Adrenal gland (tissue), 12 donors: ENCODE measurements around the gene LLGL1. TPM values are rescaled to one million over a fixed set of nuclear protein-coding genes. Genes with fewer than 3 reads are reported as not detected.

Experiments used
- DNase-seq, 7 donors: peaks; one replicate each; pipeline ENCODE4 v3.0.0-alpha.2; 2019 to 2020
- H3K27ac ChIP-seq, 5 donors: fragments of 200-600 bp; sonication (generic) in 4 of 5; 1 replicate in 3 of 5; 2 replicates in 2 of 5; pipeline versions ENCODE4 v1.5.1 to v1.8.0; 2016 to 2020; ENCODE audit warnings: mild to moderate bottlenecking in 1 of 5
- H3K27me3 ChIP-seq: fragments of 200-600 bp; 2 replicates; pipeline ENCODE4 v1.8.0; 2021
- H3K36me3 ChIP-seq, 2 donors: fragments of 200-600 bp; replicated peaks in 1 of 2; 1 replicate in 1 of 2; 2 replicates in 1 of 2; pipeline versions ENCODE4 v1.5.1 to v1.8.0; 2018 to 2022
- H3K4me1 ChIP-seq, 2 donors: fragments of 200-600 bp; replicated peaks in 1 of 2; 1 replicate in 1 of 2; 2 replicates in 1 of 2; pipeline versions ENCODE4 v1.5.1 to v1.8.0; 2018 to 2021
- H3K4me3 ChIP-seq, 4 donors: fragments of 200-600 bp; sonication (generic) in 3 of 4; one replicate each; pipeline ENCODE4 v1.5.1; 2016 to 2018
- H3K9me3 ChIP-seq, 3 donors: fragments of 200-600 bp; sonication (generic) in 1 of 3; replicated peaks in 1 of 3; 1 replicate in 2 of 3; 2 replicates in 1 of 3; pipeline versions ENCODE4 v1.5.1 to v1.8.0; 2016 to 2021
- POLR2A ChIP-seq, 2 donors: fragments of 450-650 bp; IDR thresholded peaks; one replicate each; pipeline ENCODE4 v1.6.1; 2017; ENCODE audit warnings: antibody characterized with exemption in 2 of 2, mild to moderate bottlenecking in 2 of 2, moderate library complexity in 1 of 2
- WGBS, 4 donors: extraction: QIAGEN DNeasy Blood & Tissue Kit in 2 of 4; methylation state at CpG; one replicate each; pipeline versions ENCODE4 v1.1.5 to v1.1.7; 2013 to 2017; 5-methylcytosine and 5-hydroxymethylcytosine counted together
- intact Hi-C, 2 donors: fragments of 100-400 bp; cut with DNase I; formaldehyde crosslinking; loops; one replicate each; pipeline versions ENCODE4 v1.14.1 to v1.15.0; 2022 to 2023
- polyA plus RNA-seq, 3 donors: library from polyadenylated mRNA; stranded (reverse); fragments of 200-250 nt in 2 of 3; fragments of 350-450 nt in 1 of 3; fragmentation: Illumina TruSeq in 1 of 3; extraction: RNeasy Lipid Tissue Mini Kit (QIAGEN cat#74804) in 1 of 3; gene quantifications; one replicate each; pipeline ENCODE4 v1.2.3, GENCODE V29; 2013 to 2014
- total RNA-seq, 9 donors: library from RNA; depleted of rRNA in 4 of 9; stranded (reverse); fragments of >200 nt in 4 of 9; fragments of 120-200 nt in 1 of 9; fragmentation: NEBNext Ultra II Directional in 1 of 9; extraction: Animal tissue kit (Norgen Biotek cat#: 25700) in 1 of 9; gene quantifications; one replicate each; pipeline versions ENCODE4 v1.1.0 to v1.2.4, GENCODE V29; 2013 to 2023
- TF ChIP-seq, protein P1 (sequence below), 6 experiments: fragments of 450-650 bp in 4 of 6; fragments of 200-600 bp in 2 of 6; sonication (generic) in 1 of 6; IDR thresholded peaks; 1 replicate in 5 of 6; 2 replicates in 1 of 6; pipeline versions ENCODE4 v1.5.1 to v1.8.0; 2016 to 2021; ENCODE audit warnings: antibody characterized with exemption in 6 of 6, mild to moderate bottlenecking in 2 of 6, moderate library complexity in 1 of 6
- donor health status: healthy with polysubstance abuse.
- donor health status: Bipolar disorder and iron deficiency.
- donor health status: DM: yes; HTN: yes; CAD: no.
- donor health status: DM: no; HTN: no; CAD: no.
- donor health status: DM: no; HTN: no; CAD: no.
- donor health status: DM: yes; HTN: yes; CAD: no.

The LLGL1 gene
- total and polyA plus RNA-seq, 12 donors: 4.1 to 65.1 (median 36.5) TPM

DNA sequence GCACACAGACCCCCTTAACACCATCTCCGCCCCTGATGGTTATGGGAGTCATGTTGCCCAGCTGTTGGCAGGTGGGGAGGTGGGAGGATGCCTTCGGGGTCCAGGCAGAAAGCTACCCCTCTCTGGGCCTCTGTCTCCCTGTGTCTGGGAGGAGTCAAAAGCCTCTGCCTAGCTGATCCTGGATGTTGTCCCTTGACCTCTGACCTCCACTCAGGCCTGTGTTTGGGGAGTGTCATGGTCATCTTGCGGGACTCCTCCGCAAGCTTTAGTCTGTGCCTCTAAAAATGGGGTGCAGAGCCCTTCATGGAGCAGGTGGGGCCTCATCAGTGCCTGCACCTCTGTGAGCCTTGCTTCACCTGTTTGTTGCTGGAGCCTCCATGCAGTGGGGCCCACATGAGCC is 3.8 kb downstream of the LLGL1 start:
- intact Hi-C loops: no loop called here
- no peak overlapping the region for H3K4me3 ChIP-seq
- H3K4me1 ChIP-seq: peaks cover 12 to 13% of the 10 kb centered on the region in 2 donors
- TF ChIP-seq, protein P1, sequence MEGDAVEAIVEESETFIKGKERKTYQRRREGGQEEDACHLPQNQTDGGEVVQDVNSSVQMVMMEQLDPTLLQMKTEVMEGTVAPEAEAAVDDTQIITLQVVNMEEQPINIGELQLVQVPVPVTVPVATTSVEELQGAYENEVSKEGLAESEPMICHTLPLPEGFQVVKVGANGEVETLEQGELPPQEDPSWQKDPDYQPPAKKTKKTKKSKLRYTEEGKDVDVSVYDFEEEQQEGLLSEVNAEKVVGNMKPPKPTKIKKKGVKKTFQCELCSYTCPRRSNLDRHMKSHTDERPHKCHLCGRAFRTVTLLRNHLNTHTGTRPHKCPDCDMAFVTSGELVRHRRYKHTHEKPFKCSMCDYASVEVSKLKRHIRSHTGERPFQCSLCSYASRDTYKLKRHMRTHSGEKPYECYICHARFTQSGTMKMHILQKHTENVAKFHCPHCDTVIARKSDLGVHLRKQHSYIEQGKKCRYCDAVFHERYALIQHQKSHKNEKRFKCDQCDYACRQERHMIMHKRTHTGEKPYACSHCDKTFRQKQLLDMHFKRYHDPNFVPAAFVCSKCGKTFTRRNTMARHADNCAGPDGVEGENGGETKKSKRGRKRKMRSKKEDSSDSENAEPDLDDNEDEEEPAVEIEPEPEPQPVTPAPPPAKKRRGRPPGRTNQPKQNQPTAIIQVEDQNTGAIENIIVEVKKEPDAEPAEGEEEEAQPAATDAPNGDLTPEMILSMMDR (IDR thresholded peaks at IDR 0.05): no peak
- TF ChIP-seq POLR2A (IDR thresholded peaks at IDR 0.05): no peak
- no peaks in the 10 kb centered on the region for H3K27me3 ChIP-seq
- no peak for DNase-seq
- H3K36me3 ChIP-seq: peaks cover 0 to 6% of the 10 kb centered on the region in 2 donors
- no peaks in the 10 kb centered on the region for H3K9me3 ChIP-seq
- no peak overlapping the region for H3K27ac ChIP-seq
- 46 to 76% (median 66%) methylated on average over 2 to 4 of the region's 4 CpGs for WGBS, 4 donors

DNA sequence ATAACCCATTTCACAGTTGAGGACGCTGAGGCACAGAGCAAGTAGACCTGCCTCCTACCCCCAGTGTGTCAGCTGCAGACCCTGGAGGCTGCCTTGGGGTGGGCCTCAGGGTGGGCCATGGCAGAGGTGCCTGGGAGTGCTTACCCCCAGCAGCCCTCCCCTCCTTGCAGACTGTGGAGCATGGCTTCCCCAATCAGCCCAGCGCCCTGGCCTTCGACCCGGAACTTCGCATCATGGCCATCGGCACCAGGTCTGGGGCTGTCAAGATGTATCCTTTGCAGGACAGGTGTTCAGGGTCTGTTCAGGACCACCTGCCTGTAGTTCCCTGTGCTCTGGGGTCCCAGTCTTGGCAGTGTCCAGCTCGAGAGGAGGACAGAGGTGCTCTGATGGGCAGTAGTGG is 4.3 kb downstream of the LLGL1 start:
- H3K4me3 ChIP-seq: no peak overlapping the region
- H3K4me1 ChIP-seq: peaks cover 11 to 13% of the 10 kb centered on the region in 2 donors
- no peak overlapping the region for H3K27ac ChIP-seq
- no peak for TF ChIP-seq POLR2A (IDR thresholded peaks at IDR 0.05)
- TF ChIP-seq, protein P1 (IDR thresholded peaks at IDR 0.05): no peak
- no peaks in the 10 kb centered on the region for H3K9me3 ChIP-seq
- 92 to 100% (median 94%) methylated on average over 2 to 7 of the region's 7 CpGs for WGBS, 4 donors
- no peak for DNase-seq
- no peaks in the 10 kb centered on the region for H3K27me3 ChIP-seq
- intact Hi-C loops: no loop called here
- H3K36me3 ChIP-seq: peaks cover 0 to 11% of the 10 kb centered on the region in 2 donors

DNA sequence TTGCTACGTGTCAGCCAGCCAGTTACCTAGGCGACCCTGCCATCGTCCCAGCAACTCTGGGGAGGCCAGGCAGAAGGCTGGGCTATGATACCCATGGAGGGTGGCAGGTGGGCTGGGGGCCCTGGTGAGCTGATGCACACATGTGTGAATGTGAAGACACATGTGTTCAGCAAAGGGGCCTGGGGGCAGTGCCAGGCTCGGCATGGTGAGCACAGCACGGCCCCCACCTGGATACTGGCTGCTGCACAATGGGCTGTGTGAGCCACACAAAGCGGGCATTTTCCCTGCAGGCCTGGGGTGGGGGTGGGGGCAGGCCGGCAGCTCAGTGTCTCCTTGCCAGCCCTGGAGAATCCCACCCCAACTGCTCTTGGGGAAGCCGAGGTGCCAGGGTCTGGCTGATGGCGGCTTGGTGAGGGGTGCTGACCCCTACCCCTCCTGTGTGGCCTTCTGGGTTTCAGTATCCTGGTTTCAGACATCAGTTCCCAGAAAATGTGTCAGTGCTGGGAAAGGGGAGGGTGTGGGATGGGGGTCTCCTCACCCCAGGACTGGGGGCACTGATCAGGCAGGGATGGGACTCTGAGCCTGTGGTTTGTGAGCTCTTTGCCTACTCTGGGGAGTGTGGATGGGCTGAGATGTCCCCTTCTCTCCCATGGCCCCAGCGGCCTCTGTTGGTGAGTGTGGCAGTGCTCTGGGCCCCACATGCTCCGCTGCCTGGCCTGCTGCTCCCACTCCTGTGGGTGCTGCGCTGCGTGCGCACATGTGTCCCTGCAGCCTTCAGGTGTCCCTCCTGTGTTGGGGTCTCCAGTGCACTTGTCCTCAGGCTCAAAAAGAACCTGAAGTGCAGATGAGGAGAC is 5.1 kb downstream of the LLGL1 start:
- H3K27ac ChIP-seq: no peak overlapping the region
- TF ChIP-seq POLR2A (IDR thresholded peaks at IDR 0.05): no peak
- TF ChIP-seq, protein P1 (IDR thresholded peaks at IDR 0.05): no peak
- intact Hi-C loops: no loop called here

DNA sequence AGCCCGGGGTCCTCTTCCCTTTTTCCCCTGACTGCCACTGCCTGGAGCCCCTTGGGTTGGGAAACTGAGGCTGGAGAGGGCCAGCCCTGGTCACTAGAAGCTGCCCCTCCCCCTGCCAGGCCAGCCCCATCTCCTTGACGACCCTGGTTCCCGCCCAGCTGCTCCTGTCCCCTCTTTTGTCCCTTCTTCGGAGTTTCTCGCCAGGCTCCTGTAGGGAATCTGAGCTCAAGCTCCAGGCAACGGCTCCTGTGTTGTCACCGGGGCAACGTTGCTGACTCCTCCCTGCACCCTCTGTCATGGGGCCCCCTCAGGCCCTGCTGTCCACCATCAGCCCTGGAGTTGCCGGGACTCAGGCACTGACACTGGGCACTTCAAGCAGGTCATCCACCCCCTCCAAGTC is 5.7 kb downstream of the LLGL1 start:
- intact Hi-C loops: no loop called here
- 65 to 76% (median 73%) methylated on average over 7 to 9 of the region's 9 CpGs for WGBS, 4 donors
- Histone ChIP-seq H3K4me1 (peaks cover 20 to 25% of the 10 kb centered on the region in 2 donors), H3K27me3 (no peaks in the 10 kb centered on the region), H3K27ac (no peak overlapping the region), H3K9me3 (no peaks in the 10 kb centered on the region), H3K4me3 (no peak overlapping the region), H3K36me3 (peaks cover 0 to 15% of the 10 kb centered on the region in 2 donors)
- TF ChIP-seq POLR2A (IDR thresholded peaks at IDR 0.05): no peak
- TF ChIP-seq, protein P1 (IDR thresholded peaks at IDR 0.05): no peak
- peak in 1 of 7 donors; percentile 17 for DNase-seq

More for the DNA sequence above, 5.1 kb downstream of the LLGL1 start:
- H3K36me3 ChIP-seq: peaks cover 0 to 14% of the 10 kb centered on the region in 2 donors
- 73 to 82% (median 76%) methylated on average over 7 to 14 of the region's 14 CpGs for WGBS, 4 donors
- no peaks in the 10 kb centered on the region for H3K27me3 ChIP-seq
- no peak overlapping the region for H3K4me3 ChIP-seq
- DNase-seq: peak in 1 of 7 donors; percentile 20
- no peaks in the 10 kb centered on the region for H3K9me3 ChIP-seq
- H3K4me1 ChIP-seq: peaks cover 14 to 18% of the 10 kb centered on the region in 2 donors
